ENCODE measurements around the gene BRIP1. TPM values are rescaled to one million over a fixed set of nuclear protein-coding genes. Genes with fewer than 3 reads are reported as not detected.

Gene BRIP1
- total RNA-seq, 1 experiment from 2014 or later: 9.4 TPM

- ChIA-PET POLR2A (no interaction called here), CTCF (no interaction called here)
- no peak for TF ChIP-seq REST (IDR thresholded peaks at IDR 0.05; ENCODE audit: insufficient read depth in 1 of 2, low read depth in 2 of 2, low read length in 1 of 2)
- TF ChIP-seq SIN3A (IDR thresholded peaks at IDR 0.05; ENCODE audit: borderline replicate concordance, insufficient read depth, low read depth, low read length): no peak
- no peak for TF ChIP-seq POLR2AphosphoS5 (IDR thresholded peaks at IDR 0.05; ENCODE audit: low read depth, low read length)
- TF ChIP-seq TCF7L2 (IDR thresholded peaks at IDR 0.05; ENCODE audit: low read depth, low read length): no peak
- TF ChIP-seq CTCF (IDR thresholded peaks at IDR 0.05): no peak
- no peaks in the 10 kb centered on the region for H3K36me3 ChIP-seq (ENCODE audit: control insufficient read depth, insufficient read depth, low read length)
- no peaks in the 10 kb centered on the region for H3K9me3 ChIP-seq (ENCODE audit: control insufficient read depth, insufficient read depth, low read depth, low read length)
- H3K4me1 ChIP-seq (ENCODE audit: control insufficient read depth, insufficient read depth, low read length): no peaks in the 10 kb centered on the region
- DNase-seq (ENCODE audit: low read depth, low spot score) (no peak), ATAC-seq (no peak)
- intact Hi-C loops (cut with micrococcal nuclease; ENCODE audit: unreplicated experiment) (no loop called here), in situ Hi-C loops (cut with HindIII; ENCODE audit: low pct_unique_long_range_greater_than_20kb, low sequenced_read_pairs) (no loop called here)
- no peak overlapping the region for H3K27ac ChIP-seq (ENCODE audit: low read length)
- no peaks in the 10 kb centered on the region for H3K27me3 ChIP-seq (ENCODE audit: control insufficient read depth, insufficient read depth, low read length)
- H3K4me3 ChIP-seq (ENCODE audit: low read depth in 2 of 2, low read length in 2 of 2): no peak overlapping the region
- BruUV-seq (replicated peaks): no TSS peak
These were observed 16.5 kb downstream of the BRIP1 start for GRCh38 chr17:61846761-61847375.

GRCh38 chr17:61846088-61846487 lies 17.2 kb downstream of the BRIP1 start:
- H3K4me3 ChIP-seq (ENCODE audit: low read depth in 2 of 2, low read length in 2 of 2): no peak overlapping the region
- DNase-seq (ENCODE audit: low read depth, low spot score) (no peak), ATAC-seq (no peak)
- TF ChIP-seq TCF7L2 (IDR thresholded peaks at IDR 0.05; ENCODE audit: low read depth, low read length) (no peak), CTCF (IDR thresholded peaks at IDR 0.05) (no peak), SIN3A (IDR thresholded peaks at IDR 0.05; ENCODE audit: borderline replicate concordance, insufficient read depth, low read depth, low read length) (no peak), REST (IDR thresholded peaks at IDR 0.05; ENCODE audit: insufficient read depth in 1 of 2, low read depth in 2 of 2, low read length in 1 of 2) (no peak), POLR2AphosphoS5 (IDR thresholded peaks at IDR 0.05; ENCODE audit: low read depth, low read length) (no peak)
- no peaks in the 10 kb centered on the region for H3K4me1 ChIP-seq (ENCODE audit: control insufficient read depth, insufficient read depth, low read length)
- in situ Hi-C loops (cut with HindIII; ENCODE audit: low pct_unique_long_range_greater_than_20kb, low sequenced_read_pairs): no loop called here
- POLR2A ChIA-PET: no interaction called here
- intact Hi-C loops (cut with micrococcal nuclease; ENCODE audit: unreplicated experiment): no loop called here
- no peaks in the 10 kb centered on the region for H3K36me3 ChIP-seq (ENCODE audit: control insufficient read depth, insufficient read depth, low read length)
- no peaks in the 10 kb centered on the region for H3K9me3 ChIP-seq (ENCODE audit: control insufficient read depth, insufficient read depth, low read depth, low read length)
- BruUV-seq (replicated peaks): no TSS peak
- no peak overlapping the region for H3K27ac ChIP-seq (ENCODE audit: low read length)
- H3K27me3 ChIP-seq (ENCODE audit: control insufficient read depth, insufficient read depth, low read length): no peaks in the 10 kb centered on the region
- CTCF ChIA-PET: no interaction called here
